ENCODE results near the gene FER. TPM values are rescaled to one million over a fixed set of nuclear protein-coding genes. Genes with fewer than 3 reads are reported as not detected.

FER gene
- total RNA-seq, 4 donors from 2014 or later = 16.1 to 25.7 (median 19.1) TPM

DNA sequence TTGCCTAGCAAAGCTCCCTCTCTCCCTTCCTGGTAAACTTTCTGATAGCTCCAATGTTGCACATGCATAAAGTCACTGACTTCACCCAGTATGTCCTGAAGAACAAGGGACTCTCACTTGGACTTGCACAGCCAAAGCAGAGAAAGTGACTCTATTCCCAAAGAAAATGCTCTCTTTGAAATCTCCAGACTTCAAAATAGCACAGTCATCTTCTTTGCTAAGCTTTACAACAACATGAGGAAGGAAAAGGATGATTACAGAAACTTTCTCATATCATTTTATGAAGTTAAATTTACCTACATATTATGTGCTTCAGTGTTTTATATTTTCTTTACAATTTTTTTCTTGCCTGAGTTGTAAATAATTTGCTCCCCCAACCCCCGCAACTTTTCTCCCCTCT lies 397.4 kb downstream of the FER start:
- no peak for DNase-seq (ENCODE audit: low spot score in 2 of 2)
- no peak overlapping the region for H3K4me3 ChIP-seq (ENCODE audit: low read depth, poor library complexity, severe bottlenecking)
- TF ChIP-seq, protein P1, sequence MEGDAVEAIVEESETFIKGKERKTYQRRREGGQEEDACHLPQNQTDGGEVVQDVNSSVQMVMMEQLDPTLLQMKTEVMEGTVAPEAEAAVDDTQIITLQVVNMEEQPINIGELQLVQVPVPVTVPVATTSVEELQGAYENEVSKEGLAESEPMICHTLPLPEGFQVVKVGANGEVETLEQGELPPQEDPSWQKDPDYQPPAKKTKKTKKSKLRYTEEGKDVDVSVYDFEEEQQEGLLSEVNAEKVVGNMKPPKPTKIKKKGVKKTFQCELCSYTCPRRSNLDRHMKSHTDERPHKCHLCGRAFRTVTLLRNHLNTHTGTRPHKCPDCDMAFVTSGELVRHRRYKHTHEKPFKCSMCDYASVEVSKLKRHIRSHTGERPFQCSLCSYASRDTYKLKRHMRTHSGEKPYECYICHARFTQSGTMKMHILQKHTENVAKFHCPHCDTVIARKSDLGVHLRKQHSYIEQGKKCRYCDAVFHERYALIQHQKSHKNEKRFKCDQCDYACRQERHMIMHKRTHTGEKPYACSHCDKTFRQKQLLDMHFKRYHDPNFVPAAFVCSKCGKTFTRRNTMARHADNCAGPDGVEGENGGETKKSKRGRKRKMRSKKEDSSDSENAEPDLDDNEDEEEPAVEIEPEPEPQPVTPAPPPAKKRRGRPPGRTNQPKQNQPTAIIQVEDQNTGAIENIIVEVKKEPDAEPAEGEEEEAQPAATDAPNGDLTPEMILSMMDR (IDR thresholded peaks at IDR 0.05) = no peak
- TF ChIP-seq POLR2A (IDR thresholded peaks at IDR 0.05) = no peak
- intact Hi-C loops (cut with DNase I; ENCODE audit: low total_unique reads) = no loop called here
- 98% methylated on average over 1 of the region's 1 CpG for WGBS, 2 donors

- H3K4me3 ChIP-seq (ENCODE audit: low read depth, poor library complexity, severe bottlenecking) = no peak overlapping the region
- TF ChIP-seq, protein P1 (IDR thresholded peaks at IDR 0.05) = no peak
- no peak for TF ChIP-seq POLR2A (IDR thresholded peaks at IDR 0.05)
- intact Hi-C loops (cut with DNase I; ENCODE audit: low total_unique reads) = no loop called here
- WGBS, 2 donors = 93 to 95% methylated on average over 3 of the region's 3 CpGs
- DNase-seq (ENCODE audit: low spot score in 2 of 2) = no peak
These were observed 398.9 kb downstream of the FER start for GRCh38 chr5:109146591-109146990.

DNA sequence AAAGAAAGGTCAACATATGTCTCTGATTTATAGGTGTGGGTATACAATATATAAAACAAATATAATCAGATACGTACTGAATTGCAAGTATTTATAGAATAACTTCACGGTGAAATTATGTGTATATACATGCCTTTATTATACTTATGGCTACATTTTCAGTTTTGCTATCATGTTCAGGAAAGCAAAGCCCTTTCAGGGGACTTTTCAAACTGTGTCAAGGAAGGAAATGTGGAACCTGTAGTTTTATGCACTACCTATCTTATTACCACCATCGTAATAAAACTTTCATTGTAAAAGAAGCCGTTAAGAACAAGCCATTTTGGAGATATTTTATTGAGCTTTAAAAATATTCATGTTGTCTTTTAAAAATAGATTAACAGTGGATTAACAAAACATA lies 404.9 kb downstream of the FER start:
- WGBS, 2 donors = 90 to 93% methylated on average over 4 of the region's 4 CpGs
- DNase-seq (ENCODE audit: low spot score in 2 of 2) = no peak
- TF ChIP-seq, protein P1 (IDR thresholded peaks at IDR 0.05) = no peak
- no peak for TF ChIP-seq POLR2A (IDR thresholded peaks at IDR 0.05)
- intact Hi-C loops (cut with DNase I; ENCODE audit: low total_unique reads) = no loop called here
- H3K4me3 ChIP-seq (ENCODE audit: low read depth, poor library complexity, severe bottlenecking) = no peak overlapping the region

- H3K4me3 ChIP-seq (ENCODE audit: low read depth, poor library complexity, severe bottlenecking) = no peak overlapping the region
- intact Hi-C loops (cut with DNase I; ENCODE audit: low total_unique reads) = no loop called here
- DNase-seq (ENCODE audit: low spot score in 2 of 2) = no peak
- TF ChIP-seq POLR2A (IDR thresholded peaks at IDR 0.05) = no peak
- TF ChIP-seq, protein P1 (IDR thresholded peaks at IDR 0.05) = no peak
These were observed 407.9 kb downstream of the FER start for GRCh38 chr5:109155625-109156024.

GRCh38 chr5:109156885-109157284 lies 409.2 kb downstream of the FER start:
- intact Hi-C loops (cut with DNase I; ENCODE audit: low total_unique reads) = no loop called here
- TF ChIP-seq POLR2A (IDR thresholded peaks at IDR 0.05) = no peak
- TF ChIP-seq, protein P1 (IDR thresholded peaks at IDR 0.05) = no peak
- no peak for DNase-seq (ENCODE audit: low spot score in 2 of 2)
- no peak overlapping the region for H3K4me3 ChIP-seq (ENCODE audit: low read depth, poor library complexity, severe bottlenecking)

DNA sequence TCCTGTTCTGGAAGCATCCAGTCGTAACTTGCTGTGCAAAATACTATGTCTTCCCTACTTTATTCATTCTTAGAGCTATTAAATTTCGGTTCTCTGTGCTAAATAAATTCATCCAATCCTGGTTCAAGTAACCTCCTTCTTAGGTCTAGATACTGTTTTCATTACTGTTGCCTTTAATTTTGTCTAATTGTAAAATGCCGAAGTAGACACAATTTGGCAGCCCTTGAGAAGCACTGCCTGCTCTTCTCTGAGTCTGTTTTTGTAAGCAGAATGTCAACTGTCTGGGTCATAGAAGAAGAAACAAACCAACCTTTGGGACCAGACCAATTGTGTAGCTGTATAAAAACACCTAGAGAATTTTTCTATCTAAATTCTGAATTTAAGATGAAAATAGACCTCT lies 412.8 kb downstream of the FER start:
- 94 to 97% methylated on average over 3 of the region's 3 CpGs for WGBS, 2 donors
- no peak for DNase-seq (ENCODE audit: low spot score in 2 of 2)
- no peak overlapping the region for H3K4me3 ChIP-seq (ENCODE audit: low read depth, poor library complexity, severe bottlenecking)
- TF ChIP-seq, protein P1 (IDR thresholded peaks at IDR 0.05) = no peak
- no peak for TF ChIP-seq POLR2A (IDR thresholded peaks at IDR 0.05)
- intact Hi-C loops (cut with DNase I; ENCODE audit: low total_unique reads) = no loop called here
